Measurements from ENCODE around the gene SURF6. TPM values are rescaled to one million over a fixed set of nuclear protein-coding genes. Genes with fewer than 3 reads are reported as not detected.

Gene SURF6
- total RNA-seq, 2 experiments from 2014 or later: 15.1 to 15.9 TPM

DNA sequence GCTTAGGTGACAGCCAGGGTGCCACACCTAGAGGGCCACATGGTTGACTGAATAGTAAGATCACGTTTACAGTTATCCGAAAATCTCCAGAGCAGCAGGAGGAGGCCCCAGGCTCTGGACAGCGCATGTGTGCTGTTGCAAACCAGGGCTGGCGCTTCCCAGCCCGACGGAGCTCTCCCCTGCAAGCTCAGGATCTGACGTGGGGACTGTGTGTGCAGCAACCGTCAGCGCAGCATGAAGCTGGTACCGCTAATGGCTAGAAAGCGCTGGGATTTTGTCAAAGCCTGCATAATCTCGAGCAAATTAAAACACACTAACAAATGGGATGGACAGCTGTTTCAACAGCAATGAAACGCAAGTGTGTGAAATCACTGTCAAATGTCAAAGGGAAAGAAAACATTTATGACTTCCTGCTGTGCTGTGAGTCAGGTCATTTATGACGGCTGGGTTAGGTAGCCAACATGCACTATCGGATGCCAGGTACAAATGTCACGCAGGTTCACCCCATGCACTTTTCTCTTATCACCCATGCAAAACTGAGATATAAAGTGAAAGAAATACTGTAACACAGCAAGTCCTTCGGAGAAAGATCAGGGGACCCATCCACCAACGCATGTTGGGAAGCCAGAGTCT, 32.4 kb upstream of the SURF6 start:
- TF ChIP-seq, protein P1, sequence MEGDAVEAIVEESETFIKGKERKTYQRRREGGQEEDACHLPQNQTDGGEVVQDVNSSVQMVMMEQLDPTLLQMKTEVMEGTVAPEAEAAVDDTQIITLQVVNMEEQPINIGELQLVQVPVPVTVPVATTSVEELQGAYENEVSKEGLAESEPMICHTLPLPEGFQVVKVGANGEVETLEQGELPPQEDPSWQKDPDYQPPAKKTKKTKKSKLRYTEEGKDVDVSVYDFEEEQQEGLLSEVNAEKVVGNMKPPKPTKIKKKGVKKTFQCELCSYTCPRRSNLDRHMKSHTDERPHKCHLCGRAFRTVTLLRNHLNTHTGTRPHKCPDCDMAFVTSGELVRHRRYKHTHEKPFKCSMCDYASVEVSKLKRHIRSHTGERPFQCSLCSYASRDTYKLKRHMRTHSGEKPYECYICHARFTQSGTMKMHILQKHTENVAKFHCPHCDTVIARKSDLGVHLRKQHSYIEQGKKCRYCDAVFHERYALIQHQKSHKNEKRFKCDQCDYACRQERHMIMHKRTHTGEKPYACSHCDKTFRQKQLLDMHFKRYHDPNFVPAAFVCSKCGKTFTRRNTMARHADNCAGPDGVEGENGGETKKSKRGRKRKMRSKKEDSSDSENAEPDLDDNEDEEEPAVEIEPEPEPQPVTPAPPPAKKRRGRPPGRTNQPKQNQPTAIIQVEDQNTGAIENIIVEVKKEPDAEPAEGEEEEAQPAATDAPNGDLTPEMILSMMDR (IDR thresholded peaks at IDR 0.05): no peak
- no peak overlapping the region for H3K27ac ChIP-seq (ENCODE audit: low read depth in 1 of 2, low read length in 2 of 2)
- no peaks in the 10 kb centered on the region for H3K9me3 Mint-ChIP-seq
- intact Hi-C loops (cut with DNase I, micrococcal nuclease): no loop called here
- peaks cover 74% of the 10 kb centered on the region for H3K36me3 Mint-ChIP-seq (ENCODE audit: low read depth)
- H3K4me3 Mint-ChIP-seq: peak overlapping the region; percentile 81
- H3K4me1 Mint-ChIP-seq (ENCODE audit: low read depth): peaks cover 58% of the 10 kb centered on the region
- DNase-seq: no peak
- H3K4me1 ChIP-seq (ENCODE audit: insufficient read depth, low read length): peaks cover 72% of the 10 kb centered on the region
- no peaks in the 10 kb centered on the region for H3K27me3 Mint-ChIP-seq
- H3K27me3 ChIP-seq (ENCODE audit: control insufficient read depth in 1 of 2, insufficient read depth in 2 of 2, low read length in 2 of 2): no peaks in the 10 kb centered on the region
- ChIA-PET POLR2A (no interaction called here), CTCF (no interaction called here)
- no peak overlapping the region for H3K4me3 ChIP-seq (ENCODE audit: low read length)
- H3K36me3 ChIP-seq (ENCODE audit: insufficient read depth, low read length): peaks cover 63% of the 10 kb centered on the region
- ATAC-seq (ENCODE audit: poor library complexity): no peak
- no peaks in the 10 kb centered on the region for H3K9me3 ChIP-seq (ENCODE audit: control insufficient read depth in 1 of 2, insufficient read depth in 1 of 2, low read length in 2 of 2)
- H3K27ac Mint-ChIP-seq: peak overlapping the region; percentile 94

DNA sequence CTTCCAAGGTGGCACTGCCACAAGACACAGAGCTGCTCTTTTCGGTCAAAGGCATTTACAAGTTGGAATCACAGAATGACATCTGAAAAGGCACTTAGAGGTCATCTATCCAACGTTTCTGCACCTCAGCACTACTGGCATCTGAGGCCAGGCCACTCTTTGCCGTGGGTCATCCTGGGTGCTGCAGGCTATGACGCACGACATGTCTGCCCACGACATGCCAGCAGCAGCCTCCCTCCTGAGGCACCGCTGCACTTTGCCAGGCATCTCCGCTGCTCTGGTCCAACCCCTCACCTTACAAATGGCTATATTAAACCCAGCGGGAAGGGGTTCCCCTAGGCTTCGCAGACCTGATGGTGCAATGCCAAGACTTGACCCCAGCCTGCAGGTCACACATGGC, 31.8 kb upstream of the SURF6 start:
- no peak for ATAC-seq (ENCODE audit: poor library complexity)
- Mint-ChIP-seq H3K9me3 (no peaks in the 10 kb centered on the region), H3K4me3 (no peak overlapping the region), H3K4me1 (ENCODE audit: low read depth) (peaks cover 56% of the 10 kb centered on the region), H3K27ac (no peak overlapping the region), H3K27me3 (no peaks in the 10 kb centered on the region), H3K36me3 (ENCODE audit: low read depth) (peaks cover 79% of the 10 kb centered on the region)
- intact Hi-C loops (cut with DNase I, micrococcal nuclease): no loop called here
- TF ChIP-seq, protein P1 (IDR thresholded peaks at IDR 0.05): no peak
- CTCF ChIA-PET: no interaction called here
- peaks cover 63% of the 10 kb centered on the region for H3K36me3 ChIP-seq (ENCODE audit: insufficient read depth, low read length)
- no peaks in the 10 kb centered on the region for H3K9me3 ChIP-seq (ENCODE audit: control insufficient read depth in 1 of 2, insufficient read depth in 1 of 2, low read length in 2 of 2)
- no peak overlapping the region for H3K27ac ChIP-seq (ENCODE audit: low read depth in 1 of 2, low read length in 2 of 2)
- peak in 1 of 14 experiments; percentile 6 for DNase-seq
- no peak overlapping the region for H3K4me3 ChIP-seq (ENCODE audit: low read length)
- POLR2A ChIA-PET: no interaction called here
- H3K27me3 ChIP-seq (ENCODE audit: control insufficient read depth in 1 of 2, insufficient read depth in 2 of 2, low read length in 2 of 2): no peaks in the 10 kb centered on the region
- peaks cover 66% of the 10 kb centered on the region for H3K4me1 ChIP-seq (ENCODE audit: insufficient read depth, low read length)

DNA sequence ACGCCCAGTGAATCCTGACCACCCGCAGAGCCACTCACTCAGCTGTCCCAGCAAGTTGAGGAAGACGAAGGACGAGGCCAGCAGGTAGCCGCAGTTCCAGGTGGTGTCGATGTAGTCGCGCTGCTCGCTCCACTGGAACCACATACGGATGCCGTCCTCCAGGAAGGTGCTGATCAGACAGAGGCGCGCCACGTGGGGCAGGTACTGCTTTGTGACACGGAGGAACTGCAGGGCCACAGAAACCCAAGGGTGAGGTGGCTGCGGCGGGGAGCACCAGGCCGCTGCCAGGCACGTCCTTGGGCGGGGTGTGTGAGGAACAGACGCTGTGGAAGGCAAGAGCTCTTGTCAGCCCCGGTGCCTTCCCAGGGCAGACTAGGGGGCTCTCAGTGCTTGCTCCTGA, 31.2 kb upstream of the SURF6 start:
- peaks cover 50% of the 10 kb centered on the region for H3K4me1 Mint-ChIP-seq (ENCODE audit: low read depth)
- ATAC-seq (ENCODE audit: poor library complexity): no peak
- POLR2A ChIA-PET: no interaction called here
- Histone ChIP-seq H3K27me3 (ENCODE audit: control insufficient read depth in 1 of 2, insufficient read depth in 2 of 2, low read length in 2 of 2) (no peaks in the 10 kb centered on the region), H3K36me3 (ENCODE audit: insufficient read depth, low read length) (peaks cover 69% of the 10 kb centered on the region), H3K4me3 (ENCODE audit: low read length) (no peak overlapping the region), H3K9me3 (ENCODE audit: control insufficient read depth in 1 of 2, insufficient read depth in 1 of 2, low read length in 2 of 2) (no peaks in the 10 kb centered on the region), H3K4me1 (ENCODE audit: insufficient read depth, low read length) (peaks cover 60% of the 10 kb centered on the region), H3K27ac (ENCODE audit: low read depth in 1 of 2, low read length in 2 of 2) (no peak overlapping the region)
- no peaks in the 10 kb centered on the region for H3K9me3 Mint-ChIP-seq
- H3K27ac Mint-ChIP-seq: no peak overlapping the region
- no peak for DNase-seq
- H3K27me3 Mint-ChIP-seq: no peaks in the 10 kb centered on the region
- CTCF ChIA-PET: interaction anchor here (1.2 kb wide), 1 partner anchor 16 kb away, joined by 3 read pairs; no protein-coding TSS in a partner anchor
- H3K4me3 Mint-ChIP-seq: no peak overlapping the region
- intact Hi-C loops (cut with DNase I, micrococcal nuclease): no loop called here
- TF ChIP-seq, protein P1 (IDR thresholded peaks at IDR 0.05): no peak
- H3K36me3 Mint-ChIP-seq (ENCODE audit: low read depth): peaks cover 81% of the 10 kb centered on the region
